ENCODE measurements around the gene SMIM43.

SMIM43 gene
- 0 to 0.69 (median 0.08) reads per million in 4 donors for total RNA-seq

GRCh38 chr4:121764702-121765367, at the start of gene SMIM43:
Gene SMIM43, minus strand, starts transcription at chr4:121765164. Its CDS starts 59 bp downstream, at chr4:121765105.
- DNase-seq = no peak

GRCh38 chr4:121814756-121815155, 49.8 kb upstream of the SMIM43 start:
- no peak for DNase-seq

- no peak for DNase-seq
These were observed 46.2 kb upstream of the SMIM43 start for GRCh38 chr4:121811122-121811521.

GRCh38 chr4:121806411-121806810, 41.4 kb upstream of the SMIM43 start:
- no peak for DNase-seq

GRCh38 chr4:121801715-121802075, 36.7 kb upstream of the SMIM43 start:
- no peak for DNase-seq

- peak; percentile 83 to 94 (median 91) for DNase-seq
These were observed 36.2 kb upstream of the SMIM43 start, which contains the start of gene EXOSC9 for GRCh38 chr4:121800961-121801714. Gene EXOSC9, plus strand, starts transcription at chr4:121801323. Its CDS starts 102 bp downstream, at chr4:121801425.

- no peak for DNase-seq
These were observed 35.6 kb upstream of the SMIM43 start for GRCh38 chr4:121800638-121800960.

- no peak for DNase-seq
These were observed 35.0 kb upstream of the SMIM43 start for GRCh38 chr4:121799867-121800501.

GRCh38 chr4:121799208-121799823, 34.4 kb upstream of the SMIM43 start:
- DNase-seq = no peak

GRCh38 chr4:121796283-121796682, 31.3 kb upstream of the SMIM43 start:
- DNase-seq = no peak

- DNase-seq = no peak
These were observed 29.7 kb upstream of the SMIM43 start for GRCh38 chr4:121794505-121795188.

- no peak for DNase-seq
These were observed 28.0 kb upstream of the SMIM43 start for GRCh38 chr4:121792966-121793365.

- no peak for DNase-seq
These were observed 26.5 kb upstream of the SMIM43 start for GRCh38 chr4:121791481-121791880.

- no peak for DNase-seq
These were observed 26.0 kb upstream of the SMIM43 start for GRCh38 chr4:121790976-121791375.

- DNase-seq = no peak
These were observed 25.2 kb upstream of the SMIM43 start for GRCh38 chr4:121789960-121790829.

- DNase-seq = no peak
These were observed 24.5 kb upstream of the SMIM43 start for GRCh38 chr4:121789455-121789854.

GRCh38 chr4:121788896-121789295, 23.9 kb upstream of the SMIM43 start:
- DNase-seq = peak in 1 of 5 donors; percentile 46

GRCh38 chr4:121786221-121786620, 21.3 kb upstream of the SMIM43 start:
- DNase-seq = no peak

GRCh38 chr4:121785479-121785878, 20.5 kb upstream of the SMIM43 start:
- DNase-seq = no peak

GRCh38 chr4:121784975-121785374, 20.0 kb upstream of the SMIM43 start:
- DNase-seq = no peak

GRCh38 chr4:121784401-121784800, 19.4 kb upstream of the SMIM43 start:
- no peak for DNase-seq

GRCh38 chr4:121783210-121783609, 18.2 kb upstream of the SMIM43 start:
- no peak for DNase-seq

All from T-helper 1 cell (primary cell).